ENCODE measurements around the gene ZNF536.

DNA sequence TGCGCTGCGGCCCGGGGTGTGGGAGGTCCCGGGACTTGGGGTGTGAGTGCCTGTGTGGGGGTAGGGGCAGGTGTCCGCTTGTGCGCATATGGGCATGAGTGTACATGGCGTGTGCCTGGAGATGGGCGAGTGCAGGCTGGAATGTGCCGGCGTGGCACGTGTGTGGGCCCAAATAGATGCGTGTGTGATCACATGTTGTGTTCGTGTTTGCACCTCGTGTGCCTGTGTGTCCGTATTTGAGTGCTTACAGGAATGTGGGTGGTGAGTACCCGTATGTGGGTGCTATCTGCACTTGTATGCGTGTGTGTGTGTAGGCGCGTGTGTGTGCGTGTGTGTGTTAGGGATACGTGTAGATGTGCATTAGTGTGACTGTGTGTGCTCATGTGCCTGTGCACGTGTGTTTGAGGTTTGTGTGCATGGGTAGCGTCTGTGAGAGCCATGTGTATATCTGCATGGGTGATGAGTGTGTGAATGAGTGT, 3.4 kb downstream of the ZNF536 start:
- TF ChIP-seq POLR2A (IDR thresholded peaks at IDR 0.05; ENCODE audit: extremely low read depth, insufficient read length) = no peak
- TF ChIP-seq, protein P1, sequence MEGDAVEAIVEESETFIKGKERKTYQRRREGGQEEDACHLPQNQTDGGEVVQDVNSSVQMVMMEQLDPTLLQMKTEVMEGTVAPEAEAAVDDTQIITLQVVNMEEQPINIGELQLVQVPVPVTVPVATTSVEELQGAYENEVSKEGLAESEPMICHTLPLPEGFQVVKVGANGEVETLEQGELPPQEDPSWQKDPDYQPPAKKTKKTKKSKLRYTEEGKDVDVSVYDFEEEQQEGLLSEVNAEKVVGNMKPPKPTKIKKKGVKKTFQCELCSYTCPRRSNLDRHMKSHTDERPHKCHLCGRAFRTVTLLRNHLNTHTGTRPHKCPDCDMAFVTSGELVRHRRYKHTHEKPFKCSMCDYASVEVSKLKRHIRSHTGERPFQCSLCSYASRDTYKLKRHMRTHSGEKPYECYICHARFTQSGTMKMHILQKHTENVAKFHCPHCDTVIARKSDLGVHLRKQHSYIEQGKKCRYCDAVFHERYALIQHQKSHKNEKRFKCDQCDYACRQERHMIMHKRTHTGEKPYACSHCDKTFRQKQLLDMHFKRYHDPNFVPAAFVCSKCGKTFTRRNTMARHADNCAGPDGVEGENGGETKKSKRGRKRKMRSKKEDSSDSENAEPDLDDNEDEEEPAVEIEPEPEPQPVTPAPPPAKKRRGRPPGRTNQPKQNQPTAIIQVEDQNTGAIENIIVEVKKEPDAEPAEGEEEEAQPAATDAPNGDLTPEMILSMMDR (IDR thresholded peaks at IDR 0.05; ENCODE audit: low read depth, low read length) = no peak
- TF ChIP-seq, protein P2, sequence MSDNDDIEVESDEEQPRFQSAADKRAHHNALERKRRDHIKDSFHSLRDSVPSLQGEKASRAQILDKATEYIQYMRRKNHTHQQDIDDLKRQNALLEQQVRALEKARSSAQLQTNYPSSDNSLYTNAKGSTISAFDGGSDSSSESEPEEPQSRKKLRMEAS (IDR thresholded peaks at IDR 0.05; ENCODE audit: low read depth, low read length) = no peak
